Adrenal gland (tissue), 12 donors: ENCODE measurements around the gene CACNA1A. TPM values are rescaled to one million over a fixed set of nuclear protein-coding genes. Genes with fewer than 3 reads are reported as not detected.

ENCODE experiments used
- DNase-seq, 7 donors: peaks; one replicate each; pipeline ENCODE4 v3.0.0-alpha.2; 2019 to 2020
- H3K27ac ChIP-seq, 5 donors: fragments of 200-600 bp; sonication (generic) in 4 of 5; 1 replicate in 3 of 5; 2 replicates in 2 of 5; pipeline versions ENCODE4 v1.5.1 to v1.8.0; 2016 to 2020; ENCODE audit warnings: mild to moderate bottlenecking in 1 of 5
- H3K27me3 ChIP-seq: fragments of 200-600 bp; 2 replicates; pipeline ENCODE4 v1.8.0; 2021
- H3K36me3 ChIP-seq, 2 donors: fragments of 200-600 bp; replicated peaks in 1 of 2; 1 replicate in 1 of 2; 2 replicates in 1 of 2; pipeline versions ENCODE4 v1.5.1 to v1.8.0; 2018 to 2022
- H3K4me1 ChIP-seq, 2 donors: fragments of 200-600 bp; replicated peaks in 1 of 2; 1 replicate in 1 of 2; 2 replicates in 1 of 2; pipeline versions ENCODE4 v1.5.1 to v1.8.0; 2018 to 2021
- H3K4me3 ChIP-seq, 4 donors: fragments of 200-600 bp; sonication (generic) in 3 of 4; one replicate each; pipeline ENCODE4 v1.5.1; 2016 to 2018
- H3K9me3 ChIP-seq, 3 donors: fragments of 200-600 bp; sonication (generic) in 1 of 3; replicated peaks in 1 of 3; 1 replicate in 2 of 3; 2 replicates in 1 of 3; pipeline versions ENCODE4 v1.5.1 to v1.8.0; 2016 to 2021
- POLR2A ChIP-seq, 2 donors: fragments of 450-650 bp; IDR thresholded peaks; one replicate each; pipeline ENCODE4 v1.6.1; 2017; ENCODE audit warnings: antibody characterized with exemption in 2 of 2, mild to moderate bottlenecking in 2 of 2, moderate library complexity in 1 of 2
- WGBS, 4 donors: extraction: QIAGEN DNeasy Blood & Tissue Kit in 2 of 4; methylation state at CpG; one replicate each; pipeline versions ENCODE4 v1.1.5 to v1.1.7; 2013 to 2017; 5-methylcytosine and 5-hydroxymethylcytosine counted together
- intact Hi-C, 2 donors: fragments of 100-400 bp; cut with DNase I; formaldehyde crosslinking; loops; one replicate each; pipeline versions ENCODE4 v1.14.1 to v1.15.0; 2022 to 2023
- polyA plus RNA-seq, 3 donors: library from polyadenylated mRNA; stranded (reverse); fragments of 200-250 nt in 2 of 3; fragments of 350-450 nt in 1 of 3; fragmentation: Illumina TruSeq in 1 of 3; extraction: RNeasy Lipid Tissue Mini Kit (QIAGEN cat#74804) in 1 of 3; gene quantifications; one replicate each; pipeline ENCODE4 v1.2.3, GENCODE V29; 2013 to 2014
- total RNA-seq, 9 donors: library from RNA; depleted of rRNA in 4 of 9; stranded (reverse); fragments of >200 nt in 4 of 9; fragments of 120-200 nt in 1 of 9; fragmentation: NEBNext Ultra II Directional in 1 of 9; extraction: Animal tissue kit (Norgen Biotek cat#: 25700) in 1 of 9; gene quantifications; one replicate each; pipeline versions ENCODE4 v1.1.0 to v1.2.4, GENCODE V29; 2013 to 2023
- TF ChIP-seq, protein P1 (sequence below), 6 experiments: fragments of 450-650 bp in 4 of 6; fragments of 200-600 bp in 2 of 6; sonication (generic) in 1 of 6; IDR thresholded peaks; 1 replicate in 5 of 6; 2 replicates in 1 of 6; pipeline versions ENCODE4 v1.5.1 to v1.8.0; 2016 to 2021; ENCODE audit warnings: antibody characterized with exemption in 6 of 6, mild to moderate bottlenecking in 2 of 6, moderate library complexity in 1 of 6
- donor health status: healthy with polysubstance abuse.
- donor health status: Bipolar disorder and iron deficiency.
- donor health status: DM: yes; HTN: yes; CAD: no.
- donor health status: DM: no; HTN: no; CAD: no.
- donor health status: DM: no; HTN: no; CAD: no.
- donor health status: DM: yes; HTN: yes; CAD: no.

Gene CACNA1A
- total and polyA plus RNA-seq, 12 donors: 0.28 to 35.4 (median 2.8) TPM; not detected in 1

GRCh38 chr19:13255719-13256059 lies 250.6 kb downstream of the CACNA1A start:
- DNase-seq: no peak
- intact Hi-C loops: no loop called here
- 58 to 81% (median 67%) methylated on average over 2 of the region's 2 CpGs for WGBS, 4 donors
- Histone ChIP-seq H3K36me3 (no peaks in the 10 kb centered on the region), H3K9me3 (no peaks in the 10 kb centered on the region), H3K4me1 (no peaks in the 10 kb centered on the region), H3K4me3 (no peak overlapping the region), H3K27ac (no peak overlapping the region), H3K27me3 (peaks cover 6% of the 10 kb centered on the region)
- no peak for TF ChIP-seq POLR2A (IDR thresholded peaks at IDR 0.05)
- TF ChIP-seq, protein P1, sequence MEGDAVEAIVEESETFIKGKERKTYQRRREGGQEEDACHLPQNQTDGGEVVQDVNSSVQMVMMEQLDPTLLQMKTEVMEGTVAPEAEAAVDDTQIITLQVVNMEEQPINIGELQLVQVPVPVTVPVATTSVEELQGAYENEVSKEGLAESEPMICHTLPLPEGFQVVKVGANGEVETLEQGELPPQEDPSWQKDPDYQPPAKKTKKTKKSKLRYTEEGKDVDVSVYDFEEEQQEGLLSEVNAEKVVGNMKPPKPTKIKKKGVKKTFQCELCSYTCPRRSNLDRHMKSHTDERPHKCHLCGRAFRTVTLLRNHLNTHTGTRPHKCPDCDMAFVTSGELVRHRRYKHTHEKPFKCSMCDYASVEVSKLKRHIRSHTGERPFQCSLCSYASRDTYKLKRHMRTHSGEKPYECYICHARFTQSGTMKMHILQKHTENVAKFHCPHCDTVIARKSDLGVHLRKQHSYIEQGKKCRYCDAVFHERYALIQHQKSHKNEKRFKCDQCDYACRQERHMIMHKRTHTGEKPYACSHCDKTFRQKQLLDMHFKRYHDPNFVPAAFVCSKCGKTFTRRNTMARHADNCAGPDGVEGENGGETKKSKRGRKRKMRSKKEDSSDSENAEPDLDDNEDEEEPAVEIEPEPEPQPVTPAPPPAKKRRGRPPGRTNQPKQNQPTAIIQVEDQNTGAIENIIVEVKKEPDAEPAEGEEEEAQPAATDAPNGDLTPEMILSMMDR (IDR thresholded peaks at IDR 0.05): no peak

DNA sequence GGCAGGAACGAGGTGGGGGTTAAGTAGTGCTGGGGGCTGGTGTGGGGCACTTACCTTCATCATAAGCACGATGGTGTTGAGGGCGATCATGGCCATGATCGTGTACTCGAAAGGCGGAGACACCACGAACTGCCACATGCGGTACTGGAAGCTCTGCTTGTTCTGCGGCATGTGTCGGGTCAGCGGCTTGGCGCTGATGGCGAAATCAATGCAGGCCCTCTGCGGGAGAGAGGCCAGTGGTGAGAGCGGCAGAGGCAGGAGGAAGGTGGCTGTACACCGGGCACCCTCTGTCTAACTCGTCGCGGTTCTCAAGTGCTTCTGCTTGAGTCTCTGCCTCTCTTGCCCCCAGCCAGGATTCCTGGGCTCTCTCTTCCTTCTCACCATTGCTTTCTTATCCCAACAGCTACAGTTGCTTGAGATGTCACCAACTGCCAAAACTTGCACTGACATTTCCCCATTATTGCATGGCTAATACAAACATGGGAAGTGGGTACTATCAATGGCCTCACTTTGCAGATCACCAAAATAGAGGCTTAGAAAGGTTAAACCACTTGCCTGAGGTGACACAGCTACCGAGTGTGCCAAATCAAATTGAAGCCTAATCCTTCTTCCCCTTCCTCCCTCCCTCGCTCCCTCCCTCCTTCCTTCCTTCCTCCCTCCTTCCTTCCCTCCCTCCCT lies 251.1 kb downstream of the CACNA1A start:
- intact Hi-C loops: no loop called here
- H3K9me3 ChIP-seq: no peaks in the 10 kb centered on the region
- peaks cover 6% of the 10 kb centered on the region for H3K27me3 ChIP-seq
- no peaks in the 10 kb centered on the region for H3K4me1 ChIP-seq
- TF ChIP-seq, protein P1 (IDR thresholded peaks at IDR 0.05): no peak
- TF ChIP-seq POLR2A (IDR thresholded peaks at IDR 0.05): no peak
- no peak for DNase-seq
- H3K4me3 ChIP-seq: no peak overlapping the region
- WGBS, 4 donors: 83 to 88% (median 86%) methylated on average over 21 of the region's 21 CpGs
- H3K36me3 ChIP-seq: no peaks in the 10 kb centered on the region
- no peak overlapping the region for H3K27ac ChIP-seq

DNA sequence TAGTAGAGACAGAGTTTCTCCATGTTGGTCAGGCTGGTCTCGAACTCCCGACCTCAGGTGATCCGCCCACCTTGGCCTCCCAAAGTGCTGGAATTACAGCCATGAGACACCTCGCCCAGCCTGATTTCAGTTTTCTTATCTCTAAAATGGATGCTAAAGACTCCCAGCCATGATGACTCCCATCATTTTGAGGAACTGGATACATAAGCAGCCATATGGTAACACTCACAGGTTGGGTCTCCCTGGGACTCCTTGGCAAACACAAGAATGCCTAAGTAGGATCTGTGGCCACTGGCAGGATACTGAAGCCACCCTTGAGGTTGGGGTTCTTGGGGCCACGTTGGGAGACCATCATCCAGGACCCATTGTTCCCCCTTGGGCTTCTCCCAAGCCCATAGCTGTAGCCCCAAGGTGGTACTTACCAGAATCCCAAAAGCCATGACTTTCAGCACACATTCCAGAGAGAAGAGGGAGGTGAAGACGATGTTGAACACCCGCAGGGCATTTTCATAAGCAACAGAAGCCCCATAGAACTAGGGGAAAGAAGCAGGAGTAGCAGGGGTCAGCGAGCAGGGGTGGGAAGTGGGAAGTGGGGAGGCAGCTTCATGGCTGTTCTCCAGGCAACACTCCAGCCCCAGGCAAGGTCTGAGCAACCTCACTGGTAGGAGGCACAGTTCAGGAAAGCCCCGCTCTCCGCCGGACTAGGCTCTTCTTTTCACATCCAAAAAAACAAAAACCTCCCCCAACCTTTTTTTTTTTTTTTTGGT lies 253.5 kb downstream of the CACNA1A start:
- Histone ChIP-seq H3K4me1 (no peaks in the 10 kb centered on the region), H3K9me3 (no peaks in the 10 kb centered on the region), H3K27me3 (peaks cover 6% of the 10 kb centered on the region), H3K27ac (no peak overlapping the region), H3K4me3 (no peak overlapping the region), H3K36me3 (no peaks in the 10 kb centered on the region)
- DNase-seq: no peak
- no peak for TF ChIP-seq POLR2A (IDR thresholded peaks at IDR 0.05)
- TF ChIP-seq, protein P1 (IDR thresholded peaks at IDR 0.05): no peak
- 77 to 84% (median 81%) methylated on average over 6 to 11 of the region's 11 CpGs for WGBS, 4 donors
- intact Hi-C loops: no loop called here

GRCh38 chr19:13244920-13245319 lies 261.4 kb downstream of the CACNA1A start:
- Histone ChIP-seq H3K27me3 (peaks cover 6% of the 10 kb centered on the region), H3K4me1 (no peaks in the 10 kb centered on the region), H3K9me3 (no peaks in the 10 kb centered on the region), H3K27ac (no peak overlapping the region), H3K36me3 (no peaks in the 10 kb centered on the region), H3K4me3 (no peak overlapping the region)
- WGBS, 4 donors: 87 to 90% (median 88%) methylated on average over 4 to 12 of the region's 12 CpGs
- no peak for DNase-seq
- TF ChIP-seq POLR2A (IDR thresholded peaks at IDR 0.05): no peak
- TF ChIP-seq, protein P1 (IDR thresholded peaks at IDR 0.05): no peak
- intact Hi-C loops: no loop called here
